ENCODE measurements around the gene UBE2L3. TPM values are rescaled to one million over a fixed set of nuclear protein-coding genes. Genes with fewer than 3 reads are reported as not detected.
A peak's percentile ranks its signal among the peaks of the same experiment; 100 is the strongest.

UBE2L3 gene
- total and polyA plus RNA-seq, 2 of the 8 experiments (the other 6 are each of a cell fraction or from before 2014, with no cell fraction given): 63.5 to 90.0 TPM

- Histone ChIP-seq H3K79me2 (ENCODE audit: control insufficient read depth in 1 of 2, insufficient read depth in 2 of 2, low read length in 2 of 2) (peaks cover 0 to 4% of the 10 kb centered on the region in 2 experiments; a peak in 1 of 4 replicates), H3K23ac (ENCODE audit: insufficient read length) (no peak overlapping the region), H2BK15ac (ENCODE audit: low read length) (no peak overlapping the region), H3K27ac (ENCODE audit: low read depth, low read length) (peak overlapping the region; percentile 31; the same call in 1 of the 2 replicates), H3K18ac (ENCODE audit: extremely low read depth, low read length) (peak overlapping the region; percentile 93), H3K4ac (replicated peaks; ENCODE audit: insufficient read length, low read depth, low read length) (peak overlapping the region; percentile 89), H4K20me1 (replicated peaks in 1 of 2; ENCODE audit: control insufficient read depth in 1 of 2, insufficient read depth in 2 of 2, low read length in 2 of 2) (peaks cover 11% of the 10 kb centered on the region in 2 experiments), H3K14ac (ENCODE audit: insufficient read length) (no peak overlapping the region), H4K8ac (ENCODE audit: extremely low read depth, insufficient read depth, low read length) (peak overlapping the region; percentile 93), H3K27me3 (replicated peaks in 1 of 4; ENCODE audit: control insufficient read depth in 3 of 4, extremely low read depth in 1 of 4, insufficient read depth in 3 of 4, low read length in 3 of 4) (no peaks in the 10 kb centered on the region), H2BK120ac (replicated peaks; ENCODE audit: low read depth, low read length) (no peak overlapping the region), H3K56ac (replicated peaks; ENCODE audit: insufficient read length, low read depth, low read length) (peak overlapping the region; percentile 94), H3K79me1 (ENCODE audit: low read depth, low read length) (peaks cover 7% of the 10 kb centered on the region; the same call in 1 of the 2 replicates), H3K4me3 (ENCODE audit: extremely low read depth in 1 of 4, insufficient read depth in 2 of 4, low read depth in 3 of 4, low read length in 4 of 4) (peak overlapping the region; percentile 78 to 98 (median 81)), H3K4me2 (ENCODE audit: insufficient read depth in 1 of 2, low read depth in 2 of 2, low read length in 2 of 2) (peak overlapping the region; percentile 68 to 97), H3K9ac (replicated peaks in 1 of 4; ENCODE audit: extremely low read depth in 1 of 4, low read depth in 3 of 4, low read length in 3 of 4) (peak overlapping the region; percentile 66 to 82 (median 72)), H3K23me2 (ENCODE audit: low read depth, low read length) (peaks cover 5% of the 10 kb centered on the region; the same call in 1 of the 2 replicates), H2BK20ac (ENCODE audit: low read length) (no peak overlapping the region), H2AK5ac (ENCODE audit: low read depth, low read length) (no peak overlapping the region), H2AFZ (ENCODE audit: low read length) (no peak overlapping the region), H2BK5ac (ENCODE audit: low read depth, low read length) (peak overlapping the region; percentile 83; the same call in 1 of the 2 replicates), H2BK12ac (ENCODE audit: low read depth, low read length) (no peak overlapping the region), H3K4me1 (replicated peaks in 1 of 4; ENCODE audit: control insufficient read depth in 3 of 4, insufficient read depth in 4 of 4, low read length in 3 of 4) (peaks cover 3 to 21% (median 9%) of the 10 kb centered on the region in 4 experiments), H3K36me3 (ENCODE audit: control insufficient read depth in 2 of 4, insufficient read depth in 4 of 4, low read length in 3 of 4) (peaks cover 10 to 18% (median 14%) of the 10 kb centered on the region in 4 experiments; a peak in 6 of 8 replicates), H4K91ac (replicated peaks; ENCODE audit: insufficient read length, low read length) (peak overlapping the region; percentile 93), H3K9me3 (ENCODE audit: insufficient read depth in 2 of 2, low read depth in 1 of 2, low read length in 1 of 2) (no peaks in the 10 kb centered on the region), H4K5ac (ENCODE audit: insufficient read length, low read depth, low read length) (peak overlapping the region; percentile 88)
- WGBS, 2 experiments (ENCODE audit: extremely low coverage in 1 of 2, insufficient coverage in 1 of 2, insufficient read length in 1 of 2, insufficient replicate concordance in 2 of 2, low coverage in 1 of 2, low lambda C conversion rate in 2 of 2, missing lambda C conversion rate in 1 of 2): 0% methylated on average over 42 of the region's 44 CpGs; no CpG with 5 or more reads in 1 of the 2 experiments
- DNase-seq (ENCODE audit: low read depth in 1 of 2, low spot score in 2 of 2): peak in 1 of 2 experiments; percentile 94
- POLR2A ChIA-PET (ENCODE audit: partially characterized antibody): interaction anchor here (0.6 to 5.9 kb wide), 6 partner anchors 10 to 46 kb away, joined by 3 to 42 read pairs (median 5); partner anchors contain the start of genes PPIL2 and SDF2L1
- CTCF ChIA-PET (ENCODE audit: partially characterized antibody): interaction anchor here (1.3 to 22.2 kb wide), 4 partner anchors 10 to 37 kb away, joined by 3 to 499 read pairs (median 12); partner anchors contain the start of genes CCDC116, SDF2L1 and YDJC
- FAIRE-seq: no peak
- TF ChIP-seq RBBP5 (IDR thresholded peaks at IDR 0.05; ENCODE audit: borderline replicate concordance, low read depth, low read length): no peak
- no peak for TF ChIP-seq CHD1 (IDR thresholded peaks at IDR 0.05; ENCODE audit: low read depth, low read length)
- no peak for TF ChIP-seq SRF (IDR thresholded peaks at IDR 0.05; ENCODE audit: low read depth, low read length)
- no peak for TF ChIP-seq ASH2L (IDR thresholded peaks at IDR 0.05; ENCODE audit: low read length)
- no peak for TF ChIP-seq ZNF274 (IDR thresholded peaks at IDR 0.05; ENCODE audit: borderline replicate concordance, extremely low read depth, low read length)
- no peak for TF ChIP-seq CBX8 (IDR thresholded peaks at IDR 0.05; ENCODE audit: borderline replicate concordance, low read depth, low read length)
- TF ChIP-seq CEBPB (IDR thresholded peaks at IDR 0.05; ENCODE audit: low read depth, low read length): 0 out of 2 replicates have a peak, but pooled peaks have one; percentile 18
- no peak for TF ChIP-seq POU5F1 (IDR thresholded peaks at IDR 0.05; ENCODE audit: low read depth, low read length)
- TF ChIP-seq EZH2 (IDR thresholded peaks at IDR 0.05; ENCODE audit: low read depth, low read length, severe bottlenecking): no peak
- no peak for TF ChIP-seq GABPA (IDR thresholded peaks at IDR 0.05; ENCODE audit: borderline replicate concordance, insufficient read depth, low read length)
- TF ChIP-seq TAF7 (optimal IDR thresholded peaks at IDR 0.05; ENCODE audit: borderline replicate concordance, low read depth, low read length): peak; percentile 33
- no peak for TF ChIP-seq NANOG (IDR thresholded peaks at IDR 0.05; ENCODE audit: insufficient read depth, low read depth, low read length, poor library complexity, severe bottlenecking)
- TF ChIP-seq POLR2AphosphoS5 (IDR thresholded peaks at IDR 0.05; ENCODE audit: low read depth, low read length): no peak; the same call in 1 of the 2 replicates
Observed at GRCh38 chr22:21652010-21652546, 84.6 kb downstream of the UBE2L3 start.
